RPMI8226 (cell line): ENCODE results near the gene UBE2J2.

ENCODE experiments used
- DNase-seq: peaks from one replicate; pipeline ENCODE4 v3.0.0-alpha.2; 2015

UBE2J2 gene

GRCh38 chr1:1206966-1207531, 66.6 kb downstream of the UBE2J2 start:
- DNase-seq = peak; percentile 47

- peak; percentile 92 for DNase-seq
These were observed 67.2 kb downstream of the UBE2J2 start, which contains the start of gene TNFRSF18 for GRCh38 chr1:1206376-1206965. Gene TNFRSF18, minus strand, starts transcription at chr1:1206592. Its CDS starts 21 bp downstream, at chr1:1206571.

- DNase-seq = peak; percentile 88
These were observed 67.8 kb downstream of the UBE2J2 start for GRCh38 chr1:1205769-1206375.

- no peak for DNase-seq
These were observed 68.5 kb downstream of the UBE2J2 start for GRCh38 chr1:1204998-1205768.

GRCh38 chr1:1204425-1204920, 69.2 kb downstream of the UBE2J2 start:
- DNase-seq = no peak
